Esophagus squamous epithelium (tissue), 5 donors: ENCODE measurements around the gene RGS18. TPM values are rescaled to one million over a fixed set of nuclear protein-coding genes. Genes with fewer than 3 reads are reported as not detected.

Source experiments
- DNase-seq: peaks from one replicate; lab custom pipeline; 2025; lab: John Stamatoyannopoulos, UW
- H3K27ac ChIP-seq, 4 donors: fragments of 200-600 bp; sonication (generic); one replicate each; pipeline ENCODE4 v1.5.1; 2016 to 2019; ENCODE audit warnings: mild to moderate bottlenecking in 1 of 4
- H3K27me3 ChIP-seq, 4 donors: fragments of 200-600 bp; sonication (generic); 1 replicate in 3 of 4; 2 replicates in 1 of 4; pipeline versions ENCODE4 v1.5.1 to v1.6.0; 2017 to 2021; ENCODE audit warnings: antibody characterized with exemption in 1 of 4
- H3K36me3 ChIP-seq, 3 donors: fragments of 200-600 bp; sonication (generic); one replicate each; pipeline ENCODE4 v1.5.1; 2016 to 2019
- H3K4me1 ChIP-seq, 3 donors: fragments of 200-600 bp; sonication (generic); one replicate each; pipeline ENCODE4 v1.5.1; 2017 to 2019
- H3K4me3 ChIP-seq, 4 donors: fragments of 200-600 bp; sonication (generic); 1 replicate in 3 of 4; 2 replicates in 1 of 4; pipeline ENCODE4 v1.5.1; 2016 to 2019; ENCODE audit warnings: mild to moderate bottlenecking in 2 of 4, moderate library complexity in 1 of 4
- H3K9me3 ChIP-seq, 3 donors: fragments of 200-600 bp; sonication (generic); one replicate each; pipeline ENCODE4 v1.5.1; 2016 to 2019
- POLR2A ChIP-seq, 4 donors: fragments of 450-650 bp; IDR thresholded peaks; one replicate each; pipeline ENCODE4 v1.6.1; 2017; ENCODE audit warnings: antibody characterized with exemption in 4 of 4, mild to moderate bottlenecking in 4 of 4, moderate library complexity in 3 of 4
- WGBS, 2 donors: methylation state at CpG; one replicate each; pipeline ENCODE4 v1.1.5; 2018; 5-methylcytosine and 5-hydroxymethylcytosine counted together
- intact Hi-C: fragments of 100-400 bp; cut with DNase I; formaldehyde crosslinking; loops from one replicate; pipeline ENCODE4 v1.15.0; 2022
- total RNA-seq, 4 donors: library from RNA; depleted of rRNA; stranded (reverse); fragments of >200 nt; gene quantifications; one replicate each; pipeline ENCODE4 v1.1.0, GENCODE V29; 2016
- TF ChIP-seq, protein P1 (sequence below), 6 experiments: fragments of 450-650 bp in 4 of 6; fragments of 200-600 bp in 2 of 6; sonication (generic) in 2 of 6; IDR thresholded peaks; one replicate each; pipeline ENCODE4 v1.5.1; 2016 to 2019; ENCODE audit warnings: antibody characterized with exemption in 6 of 6, mild to moderate bottlenecking in 4 of 6, moderate library complexity in 4 of 6
- donor health status: DM: yes; HTN: yes; CAD: no.

RGS18 gene, protein sequence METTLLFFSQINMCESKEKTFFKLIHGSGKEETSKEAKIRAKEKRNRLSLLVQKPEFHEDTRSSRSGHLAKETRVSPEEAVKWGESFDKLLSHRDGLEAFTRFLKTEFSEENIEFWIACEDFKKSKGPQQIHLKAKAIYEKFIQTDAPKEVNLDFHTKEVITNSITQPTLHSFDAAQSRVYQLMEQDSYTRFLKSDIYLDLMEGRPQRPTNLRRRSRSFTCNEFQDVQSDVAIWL
- 1 to 10 TPM in 3 of 4 donors, under 1 TPM in 1; 0.53 to 4.6 (median 1.6) TPM for total RNA-seq

DNA sequence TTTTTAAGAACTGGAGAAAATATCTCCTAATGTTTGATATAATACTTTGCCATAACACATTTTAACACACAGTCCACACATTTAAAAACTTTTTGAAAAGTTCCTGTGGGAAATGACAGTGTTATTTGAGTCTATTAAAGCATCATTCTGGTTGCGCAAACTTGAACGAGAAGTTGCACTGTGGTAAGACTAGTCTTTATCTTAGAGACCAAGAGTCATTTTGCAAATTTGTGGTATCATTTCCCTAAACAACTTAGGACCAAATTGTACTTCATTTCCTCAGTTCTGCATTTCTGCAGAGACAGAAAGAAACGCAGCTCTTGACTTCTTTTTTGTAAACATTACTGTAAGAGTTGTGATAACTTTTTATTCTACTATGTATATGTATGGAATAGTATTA, at the start of gene RGS18:
Gene RGS18 (plus strand): TSS at position 282 of the 400 bp plus-strand sequence. CDS start 176 bp downstream, outside the sequence.
- H3K4me3 ChIP-seq = peak within 1 kb of the TSS in 2 of 4 donors; percentile 0 to 10
- no peaks in the 10 kb centered on the region for H3K27me3 ChIP-seq
- TF ChIP-seq, protein P1, sequence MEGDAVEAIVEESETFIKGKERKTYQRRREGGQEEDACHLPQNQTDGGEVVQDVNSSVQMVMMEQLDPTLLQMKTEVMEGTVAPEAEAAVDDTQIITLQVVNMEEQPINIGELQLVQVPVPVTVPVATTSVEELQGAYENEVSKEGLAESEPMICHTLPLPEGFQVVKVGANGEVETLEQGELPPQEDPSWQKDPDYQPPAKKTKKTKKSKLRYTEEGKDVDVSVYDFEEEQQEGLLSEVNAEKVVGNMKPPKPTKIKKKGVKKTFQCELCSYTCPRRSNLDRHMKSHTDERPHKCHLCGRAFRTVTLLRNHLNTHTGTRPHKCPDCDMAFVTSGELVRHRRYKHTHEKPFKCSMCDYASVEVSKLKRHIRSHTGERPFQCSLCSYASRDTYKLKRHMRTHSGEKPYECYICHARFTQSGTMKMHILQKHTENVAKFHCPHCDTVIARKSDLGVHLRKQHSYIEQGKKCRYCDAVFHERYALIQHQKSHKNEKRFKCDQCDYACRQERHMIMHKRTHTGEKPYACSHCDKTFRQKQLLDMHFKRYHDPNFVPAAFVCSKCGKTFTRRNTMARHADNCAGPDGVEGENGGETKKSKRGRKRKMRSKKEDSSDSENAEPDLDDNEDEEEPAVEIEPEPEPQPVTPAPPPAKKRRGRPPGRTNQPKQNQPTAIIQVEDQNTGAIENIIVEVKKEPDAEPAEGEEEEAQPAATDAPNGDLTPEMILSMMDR (IDR thresholded peaks at IDR 0.05) = no peak
- no peak for TF ChIP-seq POLR2A (IDR thresholded peaks at IDR 0.05)
- intact Hi-C loops = no loop called here
- no peak for DNase-seq
- H3K4me1 ChIP-seq = no peaks in the 10 kb centered on the region
- no peaks in the 10 kb centered on the region for H3K9me3 ChIP-seq
- H3K36me3 ChIP-seq = no peaks in the 10 kb centered on the region
- H3K27ac ChIP-seq = peak within 1 kb of the TSS in 2 of 4 donors; percentile 6 to 22
- WGBS, 2 donors = 47 to 58% methylated on average over 3 of the region's 3 CpGs

DNA sequence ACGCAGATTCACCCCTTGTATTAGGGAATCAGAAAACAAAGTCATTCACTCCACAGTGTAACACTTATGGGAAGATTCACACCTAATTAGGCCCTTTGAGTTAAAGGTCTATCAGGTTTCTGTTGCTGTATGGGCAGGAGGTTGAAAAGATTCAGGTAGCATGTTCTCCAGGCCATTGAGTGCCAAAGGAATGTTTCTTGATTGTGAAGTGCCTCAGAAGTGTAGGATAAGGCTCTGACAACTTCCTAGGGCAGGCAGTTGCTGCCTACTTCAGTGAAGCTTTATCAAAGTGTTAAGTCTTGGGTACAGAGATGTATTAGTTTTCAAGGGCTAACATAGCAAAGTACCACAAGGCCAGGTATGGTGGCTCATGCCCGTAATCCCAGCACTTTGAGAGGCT, 48.7 kb upstream of the RGS18 start:
- Histone ChIP-seq H3K36me3 (no peaks in the 10 kb centered on the region), H3K27me3 (no peaks in the 10 kb centered on the region), H3K9me3 (no peaks in the 10 kb centered on the region), H3K4me1 (no peaks in the 10 kb centered on the region), H3K27ac (no peak overlapping the region), H3K4me3 (no peak overlapping the region)
- TF ChIP-seq, protein P1 (IDR thresholded peaks at IDR 0.05) = no peak
- no peak for TF ChIP-seq POLR2A (IDR thresholded peaks at IDR 0.05)
- intact Hi-C loops = no loop called here
- WGBS, 2 donors = 86 to 89% methylated on average over 1 to 2 of the region's 2 CpGs
- no peak for DNase-seq

DNA sequence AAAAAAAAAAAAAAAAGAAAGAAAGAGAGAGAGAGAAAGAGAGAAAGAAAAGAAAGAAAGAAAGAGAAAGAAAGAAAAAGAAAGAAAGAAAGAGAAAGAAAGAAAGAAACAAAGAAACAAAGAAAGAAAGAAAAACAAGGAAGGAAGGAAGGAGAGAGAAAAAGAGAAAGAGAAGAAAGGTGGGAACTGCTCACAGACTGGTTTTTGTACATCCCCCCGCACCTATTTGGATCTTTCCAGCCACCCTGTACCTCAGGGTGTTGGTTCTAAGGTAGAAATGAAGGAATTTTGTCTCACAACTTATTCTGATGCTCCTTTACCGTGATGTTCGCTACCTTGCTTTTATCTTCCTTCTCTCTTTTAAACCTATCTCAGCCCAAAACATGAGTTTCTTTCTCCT, 43.3 kb upstream of the RGS18 start:
- no peak overlapping the region for H3K4me3 ChIP-seq
- intact Hi-C loops = no loop called here
- TF ChIP-seq, protein P1 (IDR thresholded peaks at IDR 0.05) = no peak
- no peak for TF ChIP-seq POLR2A (IDR thresholded peaks at IDR 0.05)
- no peaks in the 10 kb centered on the region for H3K27me3 ChIP-seq
- H3K27ac ChIP-seq = no peak overlapping the region
- no peaks in the 10 kb centered on the region for H3K9me3 ChIP-seq
- no peak for DNase-seq
- WGBS, 2 donors = 78 to 83% methylated on average over 3 of the region's 3 CpGs
- H3K4me1 ChIP-seq = no peaks in the 10 kb centered on the region
- H3K36me3 ChIP-seq = no peaks in the 10 kb centered on the region

DNA sequence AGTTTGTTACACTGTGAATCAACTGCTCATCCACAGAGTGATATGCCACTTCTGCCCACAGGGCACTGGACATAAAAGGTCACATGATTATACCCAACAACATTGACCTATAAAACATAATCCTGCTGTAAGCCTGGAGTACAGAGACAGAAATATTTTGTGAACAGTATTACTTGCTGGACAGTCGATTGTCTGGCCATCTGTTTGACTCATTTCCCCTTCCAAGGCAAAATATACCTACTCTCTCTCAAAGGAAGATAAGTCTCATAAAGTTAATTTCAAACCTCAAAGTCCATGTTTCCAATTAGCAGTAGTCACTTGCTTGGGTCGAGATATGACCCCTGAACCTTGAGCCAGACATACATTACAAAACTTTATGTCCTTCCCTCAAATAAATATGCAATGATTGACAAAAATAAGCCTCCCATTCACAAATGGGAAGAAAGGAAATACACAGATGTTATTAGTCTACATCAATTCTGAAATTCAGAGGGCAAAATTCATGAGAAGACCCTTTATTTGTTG, 39.3 kb upstream of the RGS18 start:
- H3K4me1 ChIP-seq = no peaks in the 10 kb centered on the region
- no peak overlapping the region for H3K27ac ChIP-seq
- 31 to 39% methylated on average over 2 of the region's 2 CpGs for WGBS, 2 donors
- H3K9me3 ChIP-seq = no peaks in the 10 kb centered on the region
- no peak overlapping the region for H3K4me3 ChIP-seq
- H3K36me3 ChIP-seq = no peaks in the 10 kb centered on the region
- no peaks in the 10 kb centered on the region for H3K27me3 ChIP-seq
- no peak for TF ChIP-seq POLR2A (IDR thresholded peaks at IDR 0.05)
- TF ChIP-seq, protein P1 (IDR thresholded peaks at IDR 0.05) = no peak
- DNase-seq = no peak
- intact Hi-C loops = no loop called here

DNA sequence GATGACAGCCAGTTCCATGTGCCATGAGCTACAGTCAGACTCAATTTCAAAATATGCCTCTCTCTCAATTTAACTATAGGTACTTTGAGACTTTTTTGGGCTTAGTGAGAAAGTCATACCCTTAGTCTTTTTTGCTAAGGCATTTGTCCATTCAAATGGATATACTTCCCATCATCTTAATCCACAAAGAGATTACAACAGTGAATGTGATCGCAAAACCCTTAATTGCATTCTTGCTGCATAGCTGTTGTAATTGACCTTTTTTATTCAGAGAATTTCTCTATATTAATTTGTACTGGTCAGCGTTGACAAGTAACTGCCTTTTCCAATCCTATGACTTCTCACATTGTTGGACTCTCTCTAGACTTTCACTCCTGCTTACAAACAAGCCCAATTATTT, 38.6 kb upstream of the RGS18 start:
- no peak overlapping the region for H3K27ac ChIP-seq
- H3K36me3 ChIP-seq = no peaks in the 10 kb centered on the region
- H3K9me3 ChIP-seq = no peaks in the 10 kb centered on the region
- no peaks in the 10 kb centered on the region for H3K4me1 ChIP-seq
- H3K27me3 ChIP-seq = no peaks in the 10 kb centered on the region
- H3K4me3 ChIP-seq = no peak overlapping the region
- intact Hi-C loops = no loop called here
- no peak for DNase-seq
- TF ChIP-seq, protein P1 (IDR thresholded peaks at IDR 0.05) = no peak
- TF ChIP-seq POLR2A (IDR thresholded peaks at IDR 0.05) = no peak
- WGBS, 2 donors = 91 to 98% methylated on average over 2 of the region's 2 CpGs
